ENCODE results near the gene RNU1-4.
"Not testable (repeated sequence)": the region's sequence is repeated elsewhere in the genome, so short reads cannot be mapped to it uniquely, and the experiment has no call there.

Gene RNU1-4

DNA sequence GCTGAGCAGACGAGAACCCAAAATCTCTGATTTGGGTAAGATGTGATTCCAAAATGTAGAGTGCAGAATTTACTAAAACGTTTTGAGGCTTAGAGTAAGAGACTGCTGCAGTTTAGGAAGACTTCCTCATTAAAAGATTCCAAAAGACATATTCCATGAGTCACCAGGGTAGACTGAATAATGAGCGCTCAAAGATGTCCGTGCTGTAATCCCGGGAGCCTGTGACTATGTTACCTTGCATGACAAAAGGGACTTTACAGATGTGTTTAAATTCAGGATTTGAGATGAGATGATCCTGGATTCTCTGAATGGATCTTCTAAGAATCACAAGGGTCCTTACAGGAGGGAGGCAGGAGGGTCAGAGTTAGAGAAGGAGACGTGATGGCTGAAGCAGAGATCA is 33.4 kb downstream of the RNU1-4 start:
- not testable (repeated sequence) for H3K36me3 ChIP-seq (ENCODE audit: insufficient read depth, low read length); H2AFZ ChIP-seq (ENCODE audit: low read depth, low read length); H3K27me3 ChIP-seq (ENCODE audit: insufficient read depth, low read length); H3K4me3 ChIP-seq (ENCODE audit: low read length); H3K9me3 ChIP-seq (ENCODE audit: low read length); H3K4me1 ChIP-seq (ENCODE audit: insufficient read depth, low read length)

DNA sequence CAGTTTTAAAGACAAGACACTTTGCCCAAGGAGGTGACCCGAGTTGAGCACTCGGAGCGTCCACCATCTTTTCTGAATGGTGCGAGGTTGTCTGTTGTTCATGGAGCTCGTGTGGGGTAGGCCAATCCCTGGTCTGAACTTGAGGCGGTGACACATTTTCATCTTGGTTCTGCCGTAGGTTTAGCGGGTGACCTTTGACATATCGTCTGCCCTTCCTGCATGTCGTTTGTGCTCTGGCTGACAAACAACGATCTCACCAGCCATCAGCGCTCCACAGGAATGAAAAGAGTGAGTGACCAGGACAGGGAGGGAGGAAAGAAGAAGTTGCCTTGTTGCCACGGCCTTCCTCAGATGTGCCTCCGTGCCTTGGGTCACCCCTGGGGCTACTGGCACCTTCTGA is 34.5 kb downstream of the RNU1-4 start:
- not testable (repeated sequence) for H3K36me3 ChIP-seq (ENCODE audit: insufficient read depth, low read length); H2AFZ ChIP-seq (ENCODE audit: low read depth, low read length); H3K27me3 ChIP-seq (ENCODE audit: insufficient read depth, low read length); H3K4me1 ChIP-seq (ENCODE audit: insufficient read depth, low read length); H3K9me3 ChIP-seq (ENCODE audit: low read length); H3K4me3 ChIP-seq (ENCODE audit: low read length)

DNA sequence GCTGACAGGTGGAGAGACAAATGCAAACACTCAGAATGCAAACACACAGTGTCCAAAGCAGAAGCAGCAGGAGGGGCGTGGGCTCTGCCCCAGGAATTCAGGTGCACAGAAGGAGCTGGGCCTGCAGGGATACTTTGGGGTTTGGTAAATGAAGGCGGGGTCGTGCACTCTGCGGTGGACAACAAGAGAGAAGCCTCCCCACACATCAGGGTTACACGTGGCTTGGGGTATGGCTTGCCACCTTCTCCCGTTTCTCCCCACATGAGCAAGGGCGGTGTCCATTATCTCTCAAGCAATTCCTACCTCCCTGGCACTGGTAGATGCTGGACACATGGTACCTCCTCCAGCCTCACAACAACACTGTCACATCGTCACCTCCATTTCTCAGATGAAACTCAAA is 35.0 kb downstream of the RNU1-4 start:
- H3K9me3 ChIP-seq (ENCODE audit: low read length); H3K4me3 ChIP-seq (ENCODE audit: low read length); H3K27me3 ChIP-seq (ENCODE audit: insufficient read depth, low read length); H3K4me1 ChIP-seq (ENCODE audit: insufficient read depth, low read length); H2AFZ ChIP-seq (ENCODE audit: low read depth, low read length); H3K36me3 ChIP-seq (ENCODE audit: insufficient read depth, low read length): not testable (repeated sequence)

DNA sequence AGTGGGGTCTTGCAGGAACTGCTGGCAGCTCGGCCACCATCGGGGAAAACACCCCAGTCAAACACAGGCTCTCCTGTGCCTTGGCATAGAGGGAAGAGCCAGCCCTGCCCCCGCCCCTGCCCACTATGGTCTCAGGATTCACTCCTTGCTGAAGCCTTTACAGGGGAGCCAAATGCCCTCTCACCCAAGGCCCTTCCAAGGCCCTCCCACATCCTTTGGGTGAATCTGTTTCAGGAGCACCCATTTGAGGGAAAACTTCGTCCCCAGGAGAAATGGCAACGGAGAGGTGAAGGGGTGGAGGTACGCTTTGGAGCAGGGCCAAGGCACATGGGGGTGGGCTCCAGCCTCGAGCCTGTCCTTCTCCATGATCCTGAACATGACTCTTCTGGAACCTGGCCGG is 35.9 kb downstream of the RNU1-4 start:
- not testable (repeated sequence) for H3K9me3 ChIP-seq (ENCODE audit: low read length); H3K36me3 ChIP-seq (ENCODE audit: insufficient read depth, low read length); H3K4me3 ChIP-seq (ENCODE audit: low read length); H3K27me3 ChIP-seq (ENCODE audit: insufficient read depth, low read length); H2AFZ ChIP-seq (ENCODE audit: low read depth, low read length); H3K4me1 ChIP-seq (ENCODE audit: insufficient read depth, low read length)

DNA sequence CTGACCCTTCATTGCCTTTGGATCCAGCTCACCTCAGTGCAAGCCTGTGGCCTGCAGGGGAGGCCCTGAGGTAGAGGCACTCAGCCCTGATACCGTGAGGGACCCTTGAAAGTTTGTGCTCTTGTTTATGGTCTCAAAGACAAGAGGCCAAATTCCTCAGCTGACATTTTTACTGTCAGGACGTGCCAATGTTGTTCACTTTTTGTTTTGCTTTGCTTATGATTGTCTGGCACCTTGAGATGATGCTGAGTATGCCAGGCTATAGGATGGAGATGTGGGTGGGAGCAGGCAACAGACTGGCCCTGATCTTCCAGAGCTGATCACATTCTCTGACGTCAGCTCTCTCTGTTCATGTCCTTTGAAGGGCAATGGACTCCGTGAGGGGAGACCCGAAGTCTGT is 36.5 kb downstream of the RNU1-4 start:
- not testable (repeated sequence) for H3K4me3 ChIP-seq (ENCODE audit: low read length); H3K36me3 ChIP-seq (ENCODE audit: insufficient read depth, low read length); H2AFZ ChIP-seq (ENCODE audit: low read depth, low read length); H3K9me3 ChIP-seq (ENCODE audit: low read length); H3K4me1 ChIP-seq (ENCODE audit: insufficient read depth, low read length); H3K27me3 ChIP-seq (ENCODE audit: insufficient read depth, low read length)

DNA sequence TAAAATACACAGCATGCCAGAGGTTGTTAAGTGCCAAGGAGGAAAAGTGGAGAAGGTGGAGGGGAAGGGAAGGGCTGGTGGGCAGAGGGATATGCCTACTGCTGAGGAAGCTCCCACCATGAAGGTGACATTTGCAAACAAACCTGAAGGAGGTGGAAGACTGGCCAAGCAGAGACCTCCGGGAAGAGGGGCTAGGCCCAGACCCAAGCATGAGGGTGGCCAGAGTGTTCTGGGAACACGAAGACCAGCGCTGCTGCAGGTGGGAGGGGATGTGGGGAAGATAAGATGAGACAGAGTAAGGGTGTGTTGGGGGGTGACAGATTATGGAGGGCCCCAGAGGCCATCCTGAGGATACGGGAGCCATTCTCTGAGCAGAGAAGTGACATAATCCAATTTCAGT is 37.5 kb downstream of the RNU1-4 start:
- not testable (repeated sequence) for H3K9me3 ChIP-seq (ENCODE audit: low read length); H3K4me3 ChIP-seq (ENCODE audit: low read length); H3K4me1 ChIP-seq (ENCODE audit: insufficient read depth, low read length); H3K27me3 ChIP-seq (ENCODE audit: insufficient read depth, low read length); H3K36me3 ChIP-seq (ENCODE audit: insufficient read depth, low read length); H2AFZ ChIP-seq (ENCODE audit: low read depth, low read length)

DNA sequence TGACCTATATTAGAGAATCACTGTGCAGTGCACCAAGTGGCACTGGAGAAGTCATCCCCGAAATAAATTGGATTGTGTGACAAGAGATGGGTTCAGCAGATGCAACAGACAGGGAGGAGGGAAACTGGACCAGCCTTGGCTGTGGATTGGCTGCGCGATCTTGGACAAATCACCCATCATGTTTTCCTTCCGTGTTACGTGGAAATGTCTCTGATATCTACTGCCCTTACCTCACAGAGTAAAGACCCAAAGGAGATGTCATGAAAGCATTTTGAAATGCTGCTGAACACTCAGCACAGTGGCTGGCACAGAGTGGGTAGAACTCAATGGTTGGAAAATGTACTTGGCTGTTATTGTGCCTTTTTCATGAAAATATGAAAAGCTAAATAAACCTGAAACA is 39.2 kb downstream of the RNU1-4 start:
- not testable (repeated sequence) for H3K36me3 ChIP-seq (ENCODE audit: insufficient read depth, low read length); H3K4me1 ChIP-seq (ENCODE audit: insufficient read depth, low read length); H2AFZ ChIP-seq (ENCODE audit: low read depth, low read length); H3K27me3 ChIP-seq (ENCODE audit: insufficient read depth, low read length); H3K4me3 ChIP-seq (ENCODE audit: low read length); H3K9me3 ChIP-seq (ENCODE audit: low read length)

DNA sequence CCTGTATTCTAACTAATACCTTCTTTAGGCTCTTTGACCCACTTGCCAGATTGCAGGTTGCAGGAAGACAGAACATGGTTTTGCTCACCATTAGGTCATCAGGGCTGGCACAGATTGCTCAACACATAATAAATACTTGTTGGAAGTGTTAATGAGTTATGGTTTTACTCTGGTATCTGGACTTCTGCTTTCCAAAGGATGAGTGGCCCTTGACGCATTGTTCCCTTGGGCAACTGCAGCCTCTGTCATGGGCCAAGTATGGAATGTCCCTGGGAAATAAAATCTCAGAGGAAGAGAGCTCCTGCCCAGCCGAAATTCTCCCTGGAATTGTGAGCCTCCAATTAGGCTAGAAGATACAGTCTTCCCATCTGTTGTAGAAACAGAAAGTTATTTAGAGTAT is 40.7 kb downstream of the RNU1-4 start:
- not testable (repeated sequence) for H3K27me3 ChIP-seq (ENCODE audit: insufficient read depth, low read length); H3K36me3 ChIP-seq (ENCODE audit: insufficient read depth, low read length); H3K4me3 ChIP-seq (ENCODE audit: low read length); H2AFZ ChIP-seq (ENCODE audit: low read depth, low read length); H3K4me1 ChIP-seq (ENCODE audit: insufficient read depth, low read length); H3K9me3 ChIP-seq (ENCODE audit: low read length)

DNA sequence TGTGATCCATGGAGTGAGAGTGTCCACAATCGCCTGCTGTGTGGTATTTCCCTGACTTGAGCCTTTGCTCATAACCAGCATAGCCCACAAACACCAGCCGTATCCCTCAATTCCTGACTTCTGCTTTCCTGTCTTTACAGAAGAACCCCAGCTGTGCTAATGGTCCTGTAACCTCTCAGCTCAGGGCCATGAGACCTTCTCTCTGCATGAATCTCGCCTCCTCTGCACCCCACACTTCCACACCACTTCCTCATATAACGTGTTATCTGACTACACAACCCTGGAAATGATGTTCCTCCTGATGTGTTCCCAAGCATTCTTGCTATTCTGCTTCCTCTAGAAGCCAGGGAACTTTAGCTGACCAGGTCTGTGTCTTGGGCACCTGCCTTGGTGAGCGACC is 41.3 kb downstream of the RNU1-4 start:
- H3K27me3 ChIP-seq (ENCODE audit: insufficient read depth, low read length); H3K36me3 ChIP-seq (ENCODE audit: insufficient read depth, low read length); H3K4me1 ChIP-seq (ENCODE audit: insufficient read depth, low read length); H3K4me3 ChIP-seq (ENCODE audit: low read length); H3K9me3 ChIP-seq (ENCODE audit: low read length); H2AFZ ChIP-seq (ENCODE audit: low read depth, low read length): not testable (repeated sequence)

DNA sequence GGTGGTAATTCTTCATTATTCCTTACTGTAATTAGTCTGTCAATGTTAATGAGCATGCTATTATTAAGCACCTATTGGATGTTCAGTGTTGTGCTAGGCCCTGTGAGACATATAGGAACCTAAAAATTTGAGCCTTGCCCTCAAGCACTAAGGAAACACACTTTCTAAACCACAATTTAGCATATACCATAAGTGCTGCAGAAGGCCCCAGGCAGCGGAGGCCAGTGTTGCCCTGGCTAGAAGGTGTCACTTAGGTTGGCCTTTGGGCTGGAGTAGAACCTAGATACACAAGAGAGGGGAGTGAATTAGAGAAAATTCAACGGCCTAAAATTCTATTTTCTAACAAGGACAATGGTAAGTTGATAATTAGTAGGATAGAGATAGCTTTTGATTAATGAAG is 44.6 kb downstream of the RNU1-4 start:
- not testable (repeated sequence) for H2AFZ ChIP-seq (ENCODE audit: low read depth, low read length); H3K9me3 ChIP-seq (ENCODE audit: low read length); H3K27me3 ChIP-seq (ENCODE audit: insufficient read depth, low read length); H3K4me1 ChIP-seq (ENCODE audit: insufficient read depth, low read length); H3K36me3 ChIP-seq (ENCODE audit: insufficient read depth, low read length); H3K4me3 ChIP-seq (ENCODE audit: low read length)

DNA sequence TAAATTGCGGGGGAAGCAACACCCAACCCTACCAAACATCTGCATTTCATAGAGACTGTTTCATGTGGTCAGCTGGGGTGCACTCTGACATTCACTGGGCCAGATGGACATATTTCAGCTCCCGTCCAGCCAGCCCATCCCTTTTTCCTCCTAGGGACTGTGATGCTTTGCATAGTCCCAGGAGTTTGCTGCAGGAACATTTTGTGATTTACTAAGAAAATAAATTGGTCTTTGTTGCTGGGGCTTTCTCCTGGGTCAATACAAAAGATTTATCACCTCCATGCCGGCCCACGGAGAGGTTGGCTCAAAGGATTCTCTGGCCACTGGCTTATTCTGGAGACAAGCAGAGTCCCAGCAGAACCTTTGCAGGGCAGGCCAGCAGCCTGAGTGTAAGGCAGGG is 46.0 kb downstream of the RNU1-4 start:
- not testable (repeated sequence) for H3K27me3 ChIP-seq (ENCODE audit: insufficient read depth, low read length); H3K4me1 ChIP-seq (ENCODE audit: insufficient read depth, low read length); H3K36me3 ChIP-seq (ENCODE audit: insufficient read depth, low read length); H3K9me3 ChIP-seq (ENCODE audit: low read length); H3K4me3 ChIP-seq (ENCODE audit: low read length); H2AFZ ChIP-seq (ENCODE audit: low read depth, low read length)

DNA sequence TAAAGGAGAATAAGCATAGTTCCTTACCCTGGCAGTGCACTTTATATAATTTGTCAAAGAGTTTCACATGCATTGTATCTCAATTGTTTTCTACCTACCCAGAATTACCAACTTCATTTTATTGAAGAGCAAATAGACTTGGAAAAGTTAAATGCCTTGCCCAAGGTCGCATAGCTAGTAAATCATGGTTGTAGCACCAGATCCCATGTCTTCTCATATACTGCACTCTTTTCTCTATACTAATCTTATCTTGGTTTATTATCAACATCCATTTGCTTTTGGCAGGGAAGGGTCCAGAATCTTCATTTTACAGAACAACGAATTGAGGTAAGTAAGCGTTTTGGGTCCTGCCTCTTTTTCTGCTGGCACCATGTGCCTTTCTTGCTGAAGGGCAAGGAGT is 46.9 kb downstream of the RNU1-4 start:
- not testable (repeated sequence) for H3K4me1 ChIP-seq (ENCODE audit: insufficient read depth, low read length); H3K9me3 ChIP-seq (ENCODE audit: low read length); H3K4me3 ChIP-seq (ENCODE audit: low read length); H2AFZ ChIP-seq (ENCODE audit: low read depth, low read length); H3K36me3 ChIP-seq (ENCODE audit: insufficient read depth, low read length); H3K27me3 ChIP-seq (ENCODE audit: insufficient read depth, low read length)

DNA sequence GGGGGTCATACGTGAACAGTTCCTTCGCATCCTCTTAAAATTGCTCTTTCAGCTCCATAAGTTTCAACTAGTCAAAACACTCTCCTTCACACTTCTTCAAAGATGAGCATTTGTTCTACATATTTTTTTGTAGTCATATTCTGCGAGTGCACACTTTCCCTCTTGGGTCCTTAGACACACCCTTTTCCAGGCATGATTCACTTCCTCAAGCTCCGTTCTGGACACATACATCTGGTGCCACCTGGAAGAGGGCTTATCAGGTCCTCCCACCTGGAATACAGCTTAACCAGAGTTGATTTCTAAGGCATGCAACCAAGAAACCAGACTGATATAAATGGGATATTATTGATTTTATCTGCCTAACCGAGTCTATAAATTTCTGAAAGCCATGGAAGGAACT is 47.4 kb downstream of the RNU1-4 start:
- H3K9me3 ChIP-seq (ENCODE audit: low read length); H3K4me1 ChIP-seq (ENCODE audit: insufficient read depth, low read length); H3K36me3 ChIP-seq (ENCODE audit: insufficient read depth, low read length); H3K27me3 ChIP-seq (ENCODE audit: insufficient read depth, low read length); H3K4me3 ChIP-seq (ENCODE audit: low read length); H2AFZ ChIP-seq (ENCODE audit: low read depth, low read length): not testable (repeated sequence)
